ENCODE measurements around the gene TBX5.

The TBX5 gene

GRCh38 chr12:114404926-114405518 is 922 bp downstream of the TBX5 start:
- no peak for DNase-seq

DNA sequence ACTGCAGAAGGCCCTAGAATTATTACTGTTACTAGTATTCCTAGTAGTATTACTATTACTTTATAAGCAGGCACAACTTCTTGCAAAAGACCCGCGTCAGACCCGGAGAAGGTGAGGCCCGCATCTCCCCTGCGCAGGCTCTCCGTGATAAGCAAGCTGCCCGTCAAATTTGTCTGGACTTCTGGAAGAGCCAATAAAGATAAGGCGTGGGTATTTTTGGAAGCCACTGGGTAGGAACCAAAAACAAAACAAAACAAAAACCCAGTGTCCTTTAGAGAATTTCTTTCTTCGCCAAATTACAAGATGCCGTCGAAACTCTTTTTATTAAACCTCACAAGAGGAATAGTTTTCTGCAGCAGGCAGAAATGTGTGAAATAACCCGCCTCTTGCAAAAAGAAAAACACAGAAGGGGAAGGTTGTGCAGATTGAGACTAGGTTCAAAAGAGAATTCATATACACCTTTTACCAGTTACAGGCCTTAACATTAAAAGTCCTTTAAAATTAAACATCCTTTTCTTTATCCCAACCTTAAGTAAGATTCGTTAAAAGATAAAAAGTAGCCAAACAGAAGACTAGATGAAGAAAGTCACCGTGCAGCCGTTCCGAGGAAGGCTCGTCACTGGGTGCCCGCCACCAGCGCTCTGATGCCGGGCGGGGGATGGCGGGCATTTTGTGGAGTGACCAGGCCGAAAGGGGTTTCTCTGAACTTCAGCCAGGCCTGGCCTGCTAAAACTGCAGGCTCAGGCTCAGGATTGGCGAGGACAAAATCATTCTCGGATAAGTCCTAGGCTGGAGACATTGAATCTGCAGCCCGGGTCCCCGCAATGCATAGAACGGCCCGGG is 1.6 kb downstream of the TBX5 start:
- DNase-seq, result no peak

DNA sequence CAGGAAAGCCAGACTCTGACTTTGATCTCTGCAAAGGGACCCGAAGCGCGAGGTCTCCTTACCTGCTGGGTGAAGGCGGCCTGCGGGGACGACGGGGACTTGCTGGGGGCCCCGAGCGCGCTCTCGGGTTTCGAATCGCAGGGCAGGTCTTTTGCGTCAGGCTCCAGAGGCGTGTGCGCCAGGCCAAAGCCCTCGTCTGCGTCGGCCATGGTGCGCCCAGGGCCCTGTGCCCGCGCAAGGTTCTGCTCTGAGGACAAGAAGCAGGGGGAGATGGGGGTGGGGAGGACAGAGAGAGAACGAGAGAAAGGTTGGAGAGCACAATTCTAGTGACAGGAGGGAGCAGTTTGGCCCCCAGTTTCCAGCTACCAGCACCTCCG is 2.3 kb downstream of the TBX5 start:
- DNase-seq, result no peak

DNA sequence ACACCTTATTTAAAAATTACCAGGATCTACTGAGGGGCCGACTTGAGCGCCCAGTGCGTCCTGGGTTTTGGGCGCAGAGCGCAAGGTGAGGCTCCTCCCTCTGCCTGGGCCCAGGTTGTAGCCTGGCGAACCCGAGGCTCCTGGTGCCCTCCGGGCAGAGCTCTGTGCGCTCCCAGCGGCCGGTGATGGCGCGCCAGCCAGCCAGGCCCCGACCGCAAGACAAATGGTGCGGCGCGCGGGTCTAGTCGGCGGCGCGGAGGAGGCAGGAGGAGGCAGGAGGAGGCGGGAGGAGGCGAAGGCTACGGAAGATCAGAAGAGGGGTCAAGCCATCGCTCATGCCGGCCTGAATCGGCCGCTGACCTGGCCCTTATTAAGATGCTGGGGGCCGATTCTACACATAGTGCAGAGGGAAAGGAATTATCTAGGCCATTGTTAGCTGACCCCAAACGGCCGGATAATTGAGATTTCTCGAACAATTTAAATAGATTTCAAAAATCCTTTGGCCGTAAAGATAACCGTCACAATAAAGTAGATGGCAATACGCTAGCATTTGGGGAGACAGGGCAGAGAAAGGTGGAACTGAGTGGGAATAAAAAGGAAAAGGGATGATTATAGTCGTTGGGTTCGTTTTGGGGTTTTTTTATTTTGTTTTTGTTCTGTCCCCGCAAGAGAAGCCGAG is 2.8 kb downstream of the TBX5 start:
- peak; percentile 23 for DNase-seq

DNA sequence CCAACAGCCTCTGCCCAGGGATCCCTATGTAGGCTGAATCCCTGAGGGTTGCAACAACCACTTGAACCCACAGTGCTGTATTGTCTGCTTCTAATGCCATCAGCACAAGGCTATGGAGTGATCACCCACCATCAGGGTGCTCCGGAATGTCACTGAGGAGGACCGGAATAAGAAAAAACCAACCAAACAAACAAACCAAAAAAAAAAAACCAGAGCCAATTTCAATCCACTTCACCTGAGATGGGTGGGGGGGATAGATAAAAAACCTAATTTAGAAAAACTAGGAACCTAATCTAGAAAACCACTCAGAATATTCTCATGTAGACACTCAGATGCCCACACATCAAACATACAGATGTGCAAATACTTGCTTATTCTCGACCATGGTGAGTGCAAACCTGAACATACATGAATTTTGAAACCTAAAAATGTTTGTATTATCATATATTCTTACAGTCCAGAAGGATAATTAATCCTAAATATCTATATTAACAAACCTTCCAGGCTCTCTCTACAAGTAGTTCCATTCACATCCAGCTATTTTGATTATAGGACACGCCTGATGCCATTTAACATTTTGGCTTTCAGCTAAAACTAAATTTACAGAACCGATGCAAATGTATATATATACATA is 3.7 kb downstream of the TBX5 start:
- no peak for DNase-seq

- no peak for DNase-seq
These were observed 4.4 kb downstream of the TBX5 start for GRCh38 chr12:114401328-114402083.

DNA sequence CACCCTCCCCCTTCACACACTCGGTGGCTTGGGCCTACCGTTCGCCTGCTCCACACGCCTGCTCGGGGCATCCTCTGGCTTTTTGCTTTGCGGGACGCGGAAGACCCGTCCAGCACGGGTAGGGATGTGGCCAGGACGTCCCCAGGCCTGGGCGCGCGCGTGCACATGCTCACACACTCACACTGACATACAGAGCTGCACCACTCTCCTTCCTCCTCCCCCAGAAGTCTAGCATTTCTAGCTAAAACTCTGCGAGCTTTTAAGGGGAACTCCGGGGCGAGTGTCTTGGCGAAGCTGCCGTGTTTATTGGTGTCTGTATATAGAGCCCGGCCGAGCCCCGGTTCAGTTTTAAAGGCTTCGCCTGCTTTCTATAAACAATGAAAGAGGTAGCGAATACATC is 5.0 kb downstream of the TBX5 start:
- DNase-seq, result no peak

DNA sequence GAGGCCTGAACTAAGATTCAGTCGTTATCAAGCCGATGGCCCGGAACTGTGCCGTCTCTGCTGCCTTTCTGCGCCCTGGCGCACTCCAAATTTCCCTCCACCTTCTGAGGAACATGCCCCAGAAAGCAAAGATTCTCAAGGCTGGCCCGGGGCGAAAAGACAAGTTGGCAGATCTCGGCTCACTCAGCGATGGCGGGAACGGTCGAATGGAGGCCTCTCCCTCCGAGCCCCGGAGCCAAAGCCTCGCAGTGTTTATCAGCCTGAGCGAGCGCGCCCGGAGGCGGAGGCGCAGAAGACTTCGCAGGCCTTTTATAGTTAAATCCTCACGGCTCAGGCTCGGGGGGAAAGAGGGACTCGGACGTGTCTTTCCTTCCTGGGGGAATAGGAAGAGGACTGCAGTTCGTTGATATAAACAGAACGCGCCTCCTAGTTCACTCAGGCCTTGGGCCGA is 5.6 kb downstream of the TBX5 start:
- no peak for DNase-seq

DNA sequence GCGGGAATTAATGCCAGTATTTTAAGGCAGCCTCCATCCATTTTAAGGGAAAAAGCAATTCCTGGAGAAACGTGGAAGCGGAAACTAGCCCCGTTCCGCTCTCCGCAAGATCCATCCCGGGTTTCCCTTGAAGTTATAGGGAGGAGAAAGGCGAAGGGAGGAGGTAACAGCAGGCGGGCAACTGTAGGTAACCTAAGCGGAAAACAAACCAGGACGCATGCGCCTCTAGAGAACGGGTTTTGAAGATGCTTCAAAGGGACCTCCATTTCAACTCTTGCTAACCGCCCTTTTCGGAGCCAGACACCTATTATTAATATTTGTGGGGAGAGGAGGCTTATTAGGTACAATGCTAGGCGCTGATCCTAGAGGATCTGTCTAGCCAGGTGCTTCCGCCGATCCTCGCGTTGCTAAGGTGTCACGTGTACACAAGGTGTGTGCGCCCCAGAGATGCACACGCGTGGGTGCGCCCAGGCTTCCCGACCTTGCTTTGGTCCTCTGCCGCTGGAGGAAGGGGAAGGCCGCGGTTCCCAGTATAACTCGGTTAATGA is 6.2 kb downstream of the TBX5 start:
- no peak for DNase-seq

DNA sequence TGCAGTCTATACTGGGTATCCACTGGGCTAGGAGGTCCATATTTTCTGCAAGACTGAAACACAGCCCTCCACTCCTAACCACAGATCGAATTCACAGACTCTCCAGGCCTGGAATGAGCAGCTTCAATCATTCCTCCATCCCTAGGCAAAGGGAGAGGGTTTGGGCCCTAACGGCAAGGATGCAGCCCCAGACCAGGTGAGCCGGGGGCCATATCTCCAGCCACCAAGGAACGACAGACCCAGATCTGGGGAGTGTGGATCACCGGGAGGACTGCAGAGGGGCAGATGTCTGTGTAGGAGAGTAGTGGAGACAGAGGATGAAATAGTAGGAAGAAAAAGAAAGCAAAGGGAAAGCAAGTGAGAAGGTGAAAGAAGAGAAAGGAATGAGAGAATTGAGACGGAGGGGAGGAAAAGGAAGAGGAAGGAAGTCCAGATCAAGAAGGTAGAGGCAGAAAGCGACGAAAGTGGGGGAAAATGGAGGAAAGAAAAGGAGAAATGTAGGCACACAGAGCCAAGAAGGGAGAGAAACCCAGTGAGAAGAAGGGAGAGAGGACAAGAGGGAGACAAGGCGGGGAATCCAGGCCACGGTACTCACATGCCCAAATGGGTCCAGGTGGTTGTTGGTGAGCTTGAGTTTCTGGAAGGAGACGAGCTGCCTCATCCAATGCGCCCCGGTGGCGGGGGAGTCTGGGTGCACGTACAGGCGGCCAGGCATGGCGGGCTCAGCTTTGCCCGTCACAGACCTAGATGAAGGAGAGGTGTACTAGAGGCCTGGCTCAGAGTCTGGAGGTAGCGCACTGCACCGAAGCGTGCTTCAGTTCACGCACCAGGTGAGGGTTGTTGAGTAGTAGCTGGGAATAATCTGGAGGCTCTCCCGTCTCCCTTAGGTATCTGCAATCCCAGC is 7.7 kb downstream of the TBX5 start:
- no peak for DNase-seq

DNA sequence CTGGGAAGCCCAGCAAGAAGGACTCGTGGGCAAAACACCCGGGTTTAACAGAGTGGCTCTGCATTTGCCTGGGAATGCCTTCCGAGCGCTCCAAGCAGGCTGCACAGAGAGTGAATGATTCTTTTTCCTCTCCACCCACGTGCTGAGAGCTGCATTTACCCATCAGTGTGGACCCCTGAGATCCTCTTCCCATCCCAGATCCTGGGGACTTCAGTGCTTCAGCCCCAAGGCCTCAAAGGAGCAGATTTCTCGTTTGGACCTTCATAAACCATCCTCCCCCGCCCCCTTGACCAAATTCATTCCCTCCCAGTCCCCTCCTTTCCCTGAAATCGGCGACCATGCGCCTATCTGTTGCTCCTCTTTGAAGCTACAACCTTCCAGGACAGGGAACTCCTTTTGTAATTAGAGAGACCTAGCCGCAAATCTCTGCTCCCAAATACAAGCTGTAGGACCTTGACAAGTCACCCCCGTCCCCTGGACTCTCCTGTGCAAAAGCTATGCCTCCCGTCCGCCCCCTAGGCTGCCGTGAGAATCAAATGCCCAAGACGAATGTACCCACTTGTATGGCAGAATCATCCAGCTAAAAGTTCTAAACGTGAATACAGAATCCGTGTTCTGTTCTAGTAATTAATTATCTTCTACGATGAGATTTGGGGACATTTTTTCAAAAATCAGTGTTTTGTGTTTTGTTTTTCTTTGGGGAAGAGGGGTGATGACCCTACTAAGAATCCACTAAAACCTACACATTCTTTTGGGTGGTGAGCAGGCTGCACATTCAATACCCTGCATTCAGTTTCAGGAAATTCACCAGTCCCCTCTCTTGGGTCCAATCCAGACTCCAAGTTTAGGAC is 8.8 kb downstream of the TBX5 start:
- DNase-seq, result no peak

GRCh38 chr12:114396153-114396868 is 9.6 kb downstream of the TBX5 start:
- no peak for DNase-seq

DNA sequence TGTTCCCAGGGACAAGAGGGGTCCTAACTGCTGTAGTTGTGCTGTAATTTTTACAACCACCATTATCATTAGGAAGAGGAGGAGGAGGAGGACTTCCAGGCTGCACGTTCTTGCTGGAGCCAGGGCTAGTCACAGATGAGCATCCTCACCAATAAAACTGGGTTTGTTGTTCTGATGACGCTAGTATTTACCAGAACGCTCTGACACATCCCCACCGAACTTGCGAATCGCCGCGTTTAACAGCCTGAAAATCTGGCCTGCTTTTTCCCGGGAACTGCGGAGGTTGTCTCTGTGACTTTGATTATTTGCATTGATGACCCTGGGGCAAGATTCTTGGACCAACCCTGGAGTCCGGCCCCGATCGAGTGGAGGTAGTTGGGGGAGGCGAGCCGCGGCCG is 10.2 kb downstream of the TBX5 start:
- DNase-seq, result no peak

- no peak for DNase-seq
These were observed 10.7 kb downstream of the TBX5 start for GRCh38 chr12:114395233-114395632.

DNA sequence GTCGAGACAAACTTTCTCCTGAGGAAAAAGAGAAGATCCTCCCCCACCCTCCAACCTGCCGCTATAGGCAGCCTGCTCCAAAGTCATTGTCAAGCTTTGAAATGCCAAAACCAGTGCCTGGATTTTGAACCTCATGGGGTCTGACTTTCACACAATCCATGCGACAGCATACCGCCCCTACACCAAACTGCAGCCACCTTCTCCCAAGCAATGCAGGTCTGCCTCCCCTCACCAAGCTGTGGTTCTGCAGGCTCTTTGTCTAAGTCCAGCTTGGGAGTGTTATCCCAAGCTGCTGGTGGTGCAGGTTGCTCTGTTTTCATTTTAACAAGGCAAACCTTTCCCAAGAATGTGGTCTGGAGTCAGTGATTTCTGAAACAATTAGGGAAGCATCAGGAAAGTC is 12.4 kb downstream of the TBX5 start:
- no peak for DNase-seq

- no peak for DNase-seq
These were observed 13.0 kb downstream of the TBX5 start for GRCh38 chr12:114392909-114393308.

DNA sequence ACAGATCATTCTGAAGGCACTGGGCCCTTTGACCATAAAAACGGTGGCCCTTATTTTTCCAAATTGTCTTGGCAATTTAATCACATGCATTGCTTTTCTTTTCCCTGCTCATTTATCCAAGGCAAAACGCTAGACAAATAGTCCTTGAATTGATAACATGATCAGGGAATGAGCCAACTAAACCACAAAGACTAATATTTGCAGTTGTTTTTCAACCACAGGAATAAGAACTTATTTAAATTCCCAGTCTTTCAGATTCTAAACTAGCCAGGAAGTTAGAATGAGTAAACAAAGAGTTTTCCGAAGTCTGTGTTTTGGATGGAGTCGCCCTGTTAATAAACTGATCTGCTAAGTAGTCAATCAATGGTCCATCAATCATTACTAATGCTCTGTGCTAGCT is 14.9 kb downstream of the TBX5 start:
- no peak for DNase-seq

DNA sequence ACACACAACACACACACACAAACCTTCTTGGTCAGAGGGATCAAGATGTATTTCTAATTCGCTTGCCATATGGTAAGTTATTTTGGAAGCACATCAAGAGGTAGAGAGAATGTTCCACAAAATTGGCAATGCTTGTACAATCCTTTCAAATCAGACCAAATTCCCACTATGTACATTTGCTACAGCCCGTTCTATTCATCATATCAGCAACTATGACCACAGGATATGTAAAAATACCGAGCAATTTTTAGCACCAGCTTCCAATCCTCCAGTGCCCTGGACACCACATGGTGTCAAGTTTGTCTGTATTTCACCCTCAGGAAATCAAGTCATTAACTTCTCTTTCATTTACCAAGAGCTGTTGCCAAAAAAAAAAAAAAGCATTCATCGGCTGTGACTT is 21.2 kb downstream of the TBX5 start:
- DNase-seq, result no peak

- no peak for DNase-seq
These were observed 24.8 kb downstream of the TBX5 start for GRCh38 chr12:114381177-114381576.

DNA sequence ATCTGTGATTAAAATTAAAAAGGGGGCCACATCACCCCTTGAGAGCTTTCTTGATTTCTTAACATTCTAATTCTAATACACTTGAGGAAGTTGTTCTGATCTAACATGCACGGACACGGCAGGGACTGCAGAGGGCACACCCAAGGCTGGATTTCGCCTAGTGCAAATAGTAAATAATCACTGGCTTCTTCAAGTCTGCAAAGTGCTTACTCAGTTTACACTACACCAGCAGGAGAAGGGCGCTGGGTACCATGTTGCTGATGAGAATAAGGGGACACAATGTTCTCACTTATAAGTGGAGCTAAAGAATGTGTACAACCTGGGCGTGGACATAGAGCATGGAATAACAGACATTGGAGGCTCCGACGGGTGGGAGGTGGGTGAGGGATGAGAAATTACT is 34.2 kb downstream of the TBX5 start:
- no peak for DNase-seq
